ENCODE data around the gene CTSZ.
"Not testable (repeated sequence)": the region's sequence is repeated elsewhere in the genome, so short reads cannot be mapped to it uniquely, and the experiment has no call there.

CTSZ gene

DNA sequence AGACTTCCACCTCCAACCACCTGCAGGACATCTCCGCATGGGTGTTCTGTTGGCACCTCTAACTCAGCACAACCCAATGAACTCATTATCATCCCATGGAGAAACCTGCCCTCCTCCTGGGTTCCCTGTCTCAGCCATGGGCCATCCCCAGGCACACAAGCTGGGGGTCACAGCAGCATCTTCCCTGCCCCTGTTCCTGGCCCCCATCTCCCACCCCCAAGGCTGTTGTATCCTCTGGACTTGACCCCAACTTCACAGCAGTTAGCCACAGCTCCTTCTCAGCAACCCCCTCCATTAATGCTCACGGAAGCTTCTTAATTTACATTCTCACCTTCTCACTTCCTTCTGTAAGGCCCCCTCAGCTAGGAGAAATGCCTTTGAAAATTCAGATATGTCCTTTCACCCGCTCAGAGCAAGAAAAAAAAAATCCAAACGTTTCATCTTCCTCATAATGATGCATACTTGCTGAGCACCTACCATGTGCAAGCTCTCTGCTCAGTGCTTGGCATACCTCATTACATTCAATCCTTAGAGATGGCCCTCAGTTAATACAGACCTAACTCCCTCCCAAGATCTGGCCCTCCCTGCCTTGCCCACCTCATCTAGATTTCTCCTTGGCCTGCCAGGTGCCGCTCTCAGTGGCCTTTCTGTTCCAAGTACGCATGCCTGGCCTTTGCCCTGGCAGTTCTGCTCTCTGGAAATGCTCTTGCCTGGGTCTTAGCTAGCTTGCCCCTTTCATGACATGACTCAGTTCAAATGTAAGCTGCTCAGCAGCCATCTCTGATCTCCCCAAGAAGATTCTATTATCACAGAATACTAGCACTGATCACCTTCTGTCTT, 28.5 kb downstream of the CTSZ start:
- no peak for DNase-seq

DNA sequence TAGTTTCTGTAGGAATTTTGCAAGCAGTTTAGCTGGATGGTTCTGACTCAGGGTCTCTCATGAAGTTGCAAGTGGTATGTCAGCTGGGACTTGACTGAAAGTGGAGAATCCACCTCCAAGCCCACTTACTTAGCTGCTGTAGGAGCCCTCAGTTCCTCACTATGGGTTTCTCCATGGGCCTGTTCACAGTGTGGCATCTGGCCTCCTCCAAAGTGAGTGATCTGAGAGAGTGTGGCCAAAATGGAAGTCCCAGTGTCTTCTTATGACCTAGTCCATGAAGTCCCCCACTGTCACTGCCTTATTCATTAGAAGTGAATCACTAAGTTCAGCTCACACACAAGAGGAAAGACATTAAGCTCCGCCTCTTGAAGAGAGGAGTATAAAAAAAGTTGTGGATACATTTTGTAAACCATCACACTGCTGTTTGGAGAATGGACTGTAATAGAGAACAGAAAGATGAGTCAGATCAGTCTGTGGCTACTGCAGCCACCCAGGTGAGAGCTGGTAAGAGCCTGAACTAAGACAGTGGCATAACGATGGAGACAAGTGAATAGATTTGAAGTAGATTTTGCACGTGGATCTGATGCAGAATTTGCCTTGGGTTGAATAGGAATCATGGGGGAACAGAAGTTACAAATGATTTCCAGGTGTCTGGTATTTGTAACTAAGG, 30.9 kb downstream of the CTSZ start:
- no peak for DNase-seq

GRCh38 chr20:58975353-58975752, 31.7 kb downstream of the CTSZ start:
- no peak for DNase-seq

GRCh38 chr20:58973866-58974265, 33.2 kb downstream of the CTSZ start:
- no peak for DNase-seq

- no peak for DNase-seq
Observed at GRCh38 chr20:58973179-58973578, 33.9 kb downstream of the CTSZ start.

DNA sequence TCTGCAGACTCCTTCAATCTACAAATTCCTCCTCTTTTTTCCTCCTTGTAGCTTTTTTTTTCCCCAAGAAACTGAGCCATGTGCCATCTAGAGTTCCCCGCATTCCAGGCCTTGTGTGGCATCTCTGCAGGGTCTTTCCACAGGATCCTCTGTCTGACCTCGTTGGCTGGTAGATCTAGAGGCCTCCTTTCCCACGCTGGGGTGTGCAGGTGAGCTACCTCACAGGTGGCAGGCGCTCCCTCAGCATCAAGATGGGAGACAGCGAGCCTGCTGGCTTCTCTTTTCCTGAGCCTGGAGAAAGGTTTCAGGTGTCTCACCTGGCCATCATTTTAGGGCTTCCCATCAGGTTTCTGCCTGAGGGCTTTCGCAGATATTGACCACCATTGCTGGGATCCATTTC, 35.6 kb downstream of the CTSZ start:
- no peak for DNase-seq

DNA sequence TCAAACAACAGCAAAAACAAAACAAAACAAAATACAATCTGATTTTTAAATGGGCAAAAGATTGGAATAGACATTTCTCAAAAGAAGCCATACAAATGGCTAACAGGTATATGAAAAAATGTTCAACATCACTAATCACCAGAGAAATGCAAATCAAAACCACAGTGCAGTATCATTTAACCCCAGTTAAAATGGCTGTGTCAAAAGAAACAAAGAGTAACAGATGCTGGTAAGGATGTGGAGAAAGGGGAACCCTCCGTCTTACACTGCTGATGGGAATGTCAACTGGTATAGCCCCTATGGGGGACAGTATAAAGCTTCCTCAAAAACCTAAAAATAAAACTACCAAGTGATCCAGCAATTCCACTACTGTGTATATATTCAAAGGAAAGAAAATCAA, 36.9 kb downstream of the CTSZ start:
- no peak for DNase-seq

GRCh38 chr20:58969439-58969838, 37.6 kb downstream of the CTSZ start:
- DNase-seq, result no peak

DNA sequence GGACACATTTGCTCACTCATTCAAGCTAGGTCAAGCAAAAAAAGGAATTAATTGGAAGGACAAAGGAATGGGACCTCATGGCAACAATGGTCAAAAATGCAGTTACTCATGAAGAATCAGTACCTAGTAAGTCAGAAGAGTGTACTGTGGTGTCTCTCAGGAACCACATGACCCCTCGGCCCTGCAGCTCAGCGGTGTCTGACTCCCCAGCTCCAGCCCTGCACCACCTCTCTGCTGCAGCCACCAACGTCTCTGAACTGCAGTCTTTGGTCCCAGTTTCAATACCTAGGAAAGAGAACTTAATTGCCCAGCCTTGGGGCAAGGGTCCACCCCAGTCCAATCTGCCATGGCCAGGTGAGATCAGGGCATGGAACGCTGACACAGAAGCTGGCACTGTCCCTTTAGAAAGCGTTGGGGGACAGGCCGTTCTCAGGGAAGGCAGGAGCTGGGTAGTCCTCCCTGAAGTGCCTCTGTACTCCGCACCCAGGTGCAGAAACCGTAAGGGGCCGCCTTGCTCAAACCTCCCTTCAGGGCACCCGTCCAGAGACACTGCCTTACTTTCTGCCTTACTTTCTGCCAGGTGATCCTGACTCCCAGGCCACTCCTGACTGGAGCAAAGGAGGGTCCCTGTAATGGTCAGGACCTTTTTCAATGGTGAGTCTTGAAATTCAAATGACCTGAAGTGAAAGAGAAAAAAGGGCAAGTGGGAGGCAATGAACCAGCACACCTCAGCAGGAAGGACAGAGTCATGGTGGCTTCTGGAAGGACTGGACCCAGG, 39.2 kb downstream of the CTSZ start:
- no peak for DNase-seq

GRCh38 chr20:58965270-58966064, 41.6 kb downstream of the CTSZ start:
- DNase-seq, result no peak

DNA sequence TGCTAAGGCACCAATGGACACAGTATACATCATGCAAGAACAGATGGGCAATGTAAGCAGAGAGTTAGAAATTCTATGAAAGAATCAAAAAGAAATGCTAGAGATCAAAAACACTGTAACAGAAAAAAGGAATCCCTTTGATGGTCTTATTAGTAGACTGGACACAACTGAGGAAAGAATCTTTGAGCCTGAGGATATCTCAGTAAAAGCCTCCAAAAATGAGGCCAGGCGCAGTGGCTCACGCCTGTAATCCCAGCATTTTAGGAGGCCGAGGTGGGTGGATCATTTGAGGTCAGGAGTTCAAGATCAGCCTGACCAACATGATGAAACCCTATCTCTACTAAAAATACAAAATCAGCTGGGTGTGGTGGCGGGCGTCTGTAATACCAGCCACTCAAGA, 43.1 kb downstream of the CTSZ start:
- DNase-seq, result not testable (repeated sequence)

DNA sequence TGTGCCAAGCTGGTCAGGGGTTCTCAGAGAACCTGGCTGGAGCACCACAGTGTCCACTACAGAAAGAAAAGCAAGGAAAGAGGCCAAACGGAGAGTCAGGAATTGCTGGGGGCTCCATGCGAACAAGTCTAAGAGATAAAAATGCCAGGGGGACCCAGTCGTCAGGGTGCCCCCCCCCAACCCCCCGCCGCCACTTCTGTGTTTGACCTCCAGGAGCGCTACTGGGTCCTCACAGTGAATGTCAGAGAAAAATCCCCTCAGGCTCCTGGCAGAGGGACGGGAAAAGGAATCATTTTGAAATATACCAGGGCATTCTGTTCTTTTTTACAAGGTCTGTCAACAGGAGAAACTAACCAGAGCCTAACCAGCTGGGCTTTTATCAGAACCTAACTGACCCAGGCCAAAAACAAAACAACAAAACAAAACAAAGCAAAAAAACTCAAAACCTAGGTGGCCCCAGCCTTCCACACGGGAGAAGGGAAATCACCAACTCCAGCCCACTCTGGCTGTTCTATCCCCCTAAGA, 43.9 kb downstream of the CTSZ start:
- DNase-seq, result no peak

- no peak for DNase-seq
Observed at GRCh38 chr20:58959652-58960051, 47.4 kb downstream of the CTSZ start.

DNA sequence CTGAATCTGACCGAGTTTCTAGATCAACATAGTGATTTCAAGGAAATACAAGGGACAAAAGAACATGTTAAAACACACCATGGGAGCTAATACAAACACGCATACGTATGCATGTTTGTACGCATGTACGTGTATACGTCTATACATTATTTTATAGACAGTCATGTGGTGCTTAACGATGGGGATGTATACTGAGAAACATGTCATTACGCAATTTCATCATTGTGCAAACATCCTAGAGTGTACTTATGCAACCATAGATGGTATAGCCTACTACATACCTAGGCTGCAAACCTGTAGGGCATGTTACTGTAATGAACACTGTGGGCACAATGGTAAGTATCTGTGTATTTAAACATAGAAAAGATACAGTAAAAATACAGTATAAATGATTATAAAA, 51.0 kb downstream of the CTSZ start:
- DNase-seq, result no peak

- no peak for DNase-seq
Observed at GRCh38 chr20:58953050-58953449, 54.0 kb downstream of the CTSZ start.

GRCh38 chr20:58950603-58951002, 56.5 kb downstream of the CTSZ start:
- no peak for DNase-seq

DNA sequence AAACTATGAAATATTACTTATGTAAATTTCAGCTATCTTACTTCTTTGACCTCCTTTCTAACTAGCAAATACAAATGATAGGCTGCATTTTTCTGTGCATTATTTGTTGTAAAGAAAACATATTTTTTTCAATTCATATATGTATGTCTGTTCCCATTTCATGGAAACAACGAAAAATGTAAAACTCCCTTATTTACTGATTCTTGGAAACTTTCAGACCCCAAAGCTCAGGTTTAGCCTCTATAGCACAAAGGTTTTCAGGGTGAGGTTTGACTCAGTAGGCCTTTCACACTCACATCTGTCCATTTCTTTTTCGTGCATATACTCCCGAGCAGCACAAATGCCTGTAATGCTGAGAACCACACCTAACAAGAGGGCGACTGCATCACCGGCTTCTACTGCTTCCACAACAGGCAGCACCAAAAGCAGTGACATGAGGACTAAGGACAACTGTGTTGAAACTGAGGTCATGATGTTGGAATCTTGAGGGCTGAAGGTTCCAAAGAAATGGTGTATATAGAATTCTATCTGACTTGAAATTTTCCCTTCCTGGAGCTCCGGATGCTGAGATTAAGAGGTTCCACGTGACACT, 59.2 kb downstream of the CTSZ start:
- DNase-seq, result not testable (repeated sequence)

GRCh38 chr20:58945965-58946631, 61.0 kb downstream of the CTSZ start:
- no peak for DNase-seq
